ENCODE measurements around the gene ZNF35.
"Not testable (repeated sequence)": the region's sequence is repeated elsewhere in the genome, so short reads cannot be mapped to it uniquely, and the experiment has no call there.

ZNF35 gene

DNA sequence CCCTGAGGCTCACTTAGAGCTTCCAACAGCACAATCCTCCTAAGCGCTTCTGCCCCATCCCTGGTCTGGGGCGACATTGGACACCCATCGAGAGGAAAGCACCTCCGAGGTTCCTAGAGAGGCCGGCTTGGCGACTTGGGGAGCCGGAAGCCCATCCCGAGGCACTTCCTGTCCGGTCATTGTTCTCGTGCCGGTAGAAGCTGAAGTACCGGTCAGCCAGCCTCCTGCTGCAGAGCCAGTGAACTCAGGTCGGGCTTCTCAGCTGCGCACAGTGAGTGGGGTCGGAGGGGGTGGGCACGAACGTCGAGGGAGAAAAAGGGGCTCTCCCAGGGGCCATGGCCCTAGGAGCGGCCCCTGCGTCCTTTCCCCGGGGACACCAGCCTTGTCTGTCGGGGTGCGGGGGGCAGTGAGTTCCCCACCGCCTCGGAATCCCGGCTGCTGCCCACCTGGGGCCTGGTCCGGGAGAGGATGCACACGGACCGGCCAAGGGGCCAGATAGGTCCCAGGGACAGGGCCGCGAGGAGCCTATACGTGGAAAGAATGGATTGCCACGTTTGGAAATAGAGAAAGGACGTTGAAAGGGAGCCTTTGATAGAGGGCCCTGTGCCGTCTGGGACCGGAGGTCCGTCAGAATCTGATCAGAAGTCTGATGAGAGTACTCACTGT lies at the start of gene ZNF35:
Gene ZNF35, plus strand, starts transcription at position 169 of the 666 bp plus-strand sequence. CDS start 2,336 bp downstream, outside the sequence.
- peak; percentile 72 for DNase-seq

DNA sequence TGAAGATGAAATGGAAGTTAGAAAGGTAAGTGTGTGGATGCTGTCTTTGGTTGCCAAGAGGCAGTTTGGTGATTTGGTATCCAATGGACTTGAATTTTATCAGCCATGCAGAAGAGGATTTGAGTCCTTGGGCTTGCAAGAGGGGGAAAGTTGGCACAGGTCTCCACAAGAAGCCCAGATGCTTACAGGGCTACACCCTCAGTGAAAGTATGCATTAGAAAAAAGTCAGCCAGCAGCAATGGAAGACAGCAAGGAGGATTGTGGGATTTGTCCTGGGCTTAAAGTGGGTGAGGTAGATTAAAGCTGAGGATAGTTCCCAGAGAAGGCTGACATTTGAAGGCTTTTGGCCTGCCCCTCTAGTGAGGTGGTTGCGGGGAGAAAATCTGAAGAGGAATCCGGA lies 46.8 kb upstream of the ZNF35 start:
- DNase-seq = no peak

DNA sequence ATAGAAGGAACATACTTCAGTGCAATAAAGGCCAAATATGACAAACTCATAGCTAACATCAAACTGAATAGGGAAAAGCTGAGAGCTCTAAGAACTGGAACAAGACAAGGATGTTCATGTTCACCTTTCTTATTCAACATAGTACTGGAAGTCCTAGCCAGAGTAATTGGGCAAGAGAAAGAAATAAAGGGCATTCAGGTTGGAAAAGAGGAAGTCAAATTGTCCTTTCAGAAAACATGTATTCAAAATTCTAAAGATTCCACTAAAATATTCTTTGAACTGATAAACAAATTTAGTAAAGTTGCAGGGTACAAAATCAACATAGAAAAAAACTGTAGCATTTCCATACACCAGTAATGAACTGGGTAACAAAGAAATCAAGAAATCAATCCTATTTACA lies 35.9 kb upstream of the ZNF35 start:
- no peak for DNase-seq

DNA sequence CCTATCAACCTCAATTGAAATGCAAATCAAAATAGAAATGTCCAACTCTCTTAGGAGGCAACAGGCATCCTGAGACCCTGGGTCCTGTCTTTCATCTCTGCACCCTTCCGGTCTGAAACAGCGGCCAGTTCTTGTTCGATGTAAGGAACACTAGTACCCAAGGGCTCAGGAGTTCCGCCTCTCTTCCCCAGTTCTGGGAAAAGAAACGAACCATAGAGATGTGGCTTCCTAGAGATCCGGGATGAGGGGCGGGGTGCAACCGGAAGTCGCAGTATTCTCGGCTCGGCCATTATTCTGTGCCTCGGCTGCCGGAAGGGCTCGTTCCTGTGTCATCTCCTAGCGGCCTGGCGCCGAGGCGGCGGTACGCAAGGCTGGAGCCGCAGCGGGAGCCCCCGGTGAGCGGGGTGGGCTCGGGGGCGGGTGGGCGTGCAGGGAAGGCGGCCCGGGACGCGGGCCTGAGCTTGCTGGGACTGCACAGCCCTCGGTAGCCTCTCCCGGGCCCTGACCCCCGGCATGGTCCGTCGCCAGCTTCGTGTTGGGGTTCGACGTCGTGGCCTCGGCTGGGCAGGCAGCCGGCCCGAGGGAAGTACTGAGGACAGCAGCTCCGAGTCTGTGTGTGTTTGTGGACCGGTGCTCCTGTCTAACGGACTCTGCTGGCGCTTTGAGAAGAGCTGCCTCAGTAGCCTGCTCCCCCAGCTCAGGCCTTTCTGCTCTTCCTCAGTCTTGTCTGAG lies 23.6 kb upstream of the ZNF35 start, which contains the start of gene ZNF197:
Gene ZNF197, plus strand, starts transcription at position 288 of the 732 bp plus-strand sequence. CDS start 4,119 bp downstream, outside the sequence.
- DNase-seq = peak; percentile 77

DNA sequence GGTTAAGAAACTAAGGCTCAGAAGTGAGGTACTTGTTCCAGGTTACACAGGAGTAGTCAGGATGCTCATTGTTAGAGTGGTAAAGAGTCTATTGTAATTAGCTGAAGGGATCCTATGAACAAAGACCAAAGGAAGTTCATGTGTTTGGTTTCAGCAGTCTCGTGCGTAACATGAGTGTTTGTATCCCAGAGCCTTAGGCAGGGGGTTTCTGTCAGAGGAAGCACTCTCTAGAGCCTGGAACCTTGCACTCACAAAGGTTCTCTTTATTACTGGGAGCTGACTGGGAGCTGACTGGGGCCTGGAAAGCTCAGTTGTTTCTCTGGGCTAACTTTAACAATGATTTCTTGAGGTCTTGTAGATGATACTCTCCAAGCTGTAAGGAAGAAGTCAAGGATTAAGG lies 19.8 kb upstream of the ZNF35 start:
- no peak for DNase-seq

DNA sequence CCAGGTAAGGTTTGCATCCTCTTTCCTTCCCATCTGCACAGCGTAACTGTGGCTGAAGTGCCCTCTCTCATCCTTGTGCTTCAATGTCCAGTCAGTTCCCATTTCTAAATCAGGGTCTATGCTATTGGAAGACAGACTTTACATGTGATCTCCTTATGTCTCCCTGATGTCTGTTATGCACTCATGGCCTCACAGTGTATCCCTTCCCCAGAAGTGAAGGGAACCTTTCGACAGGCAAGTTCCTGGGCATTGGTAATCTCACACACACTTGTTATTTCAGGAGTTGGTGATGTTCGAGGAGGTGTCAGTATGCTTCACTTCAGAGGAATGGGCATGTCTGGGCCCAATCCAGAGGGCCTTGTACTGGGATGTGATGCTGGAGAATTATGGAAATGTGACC lies 16.3 kb upstream of the ZNF35 start:
- no peak for DNase-seq

DNA sequence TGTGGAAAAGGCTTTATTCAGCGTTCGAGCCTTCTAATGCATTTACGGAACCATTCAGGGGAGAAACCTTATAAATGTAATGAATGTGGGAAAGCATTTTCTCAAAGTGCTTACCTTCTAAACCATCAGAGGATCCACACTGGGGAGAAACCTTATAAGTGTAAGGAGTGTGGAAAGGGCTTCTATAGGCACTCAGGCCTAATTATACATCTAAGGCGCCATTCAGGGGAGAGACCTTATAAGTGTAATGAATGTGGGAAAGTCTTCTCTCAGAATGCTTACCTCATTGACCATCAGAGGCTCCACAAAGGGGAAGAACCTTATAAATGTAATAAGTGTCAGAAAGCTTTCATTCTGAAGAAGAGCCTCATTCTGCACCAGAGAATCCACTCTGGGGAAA lies 6.2 kb upstream of the ZNF35 start:
- no peak for DNase-seq

DNA sequence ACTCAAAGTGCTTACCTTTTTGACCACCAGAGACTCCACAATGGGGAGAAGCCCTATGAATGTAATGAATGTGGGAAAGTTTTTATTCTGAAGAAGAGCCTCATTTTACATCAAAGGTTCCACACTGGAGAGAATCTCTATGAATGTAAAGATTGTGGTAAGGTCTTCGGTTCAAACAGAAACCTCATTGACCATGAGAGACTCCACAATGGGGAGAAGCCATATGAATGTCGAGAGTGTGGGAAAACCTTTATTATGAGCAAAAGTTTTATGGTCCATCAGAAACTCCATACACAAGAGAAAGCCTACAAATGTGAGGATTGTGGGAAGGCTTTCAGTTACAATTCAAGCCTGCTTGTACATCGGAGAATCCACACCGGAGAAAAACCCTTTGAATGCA lies 5.5 kb upstream of the ZNF35 start:
- DNase-seq = no peak

DNA sequence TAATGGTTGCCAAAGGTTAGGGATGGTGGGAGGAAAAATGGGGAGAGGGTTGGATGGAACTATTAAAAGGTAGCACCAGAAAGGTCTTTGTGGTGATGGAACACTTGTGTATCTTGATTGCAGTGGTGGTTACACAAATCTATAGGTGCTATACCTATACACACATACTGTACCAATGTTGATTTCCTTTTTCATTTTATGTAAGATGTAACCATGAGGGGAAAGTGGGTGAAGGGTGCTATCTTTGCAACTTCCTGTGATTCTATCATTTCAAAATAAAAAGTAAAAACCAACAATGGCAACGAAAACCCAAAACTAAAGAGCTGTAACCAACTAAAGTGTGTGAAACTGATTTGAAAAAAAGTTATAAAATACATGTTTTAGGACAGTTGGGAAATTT lies 761 bp upstream of the ZNF35 start:
- no peak for DNase-seq

DNA sequence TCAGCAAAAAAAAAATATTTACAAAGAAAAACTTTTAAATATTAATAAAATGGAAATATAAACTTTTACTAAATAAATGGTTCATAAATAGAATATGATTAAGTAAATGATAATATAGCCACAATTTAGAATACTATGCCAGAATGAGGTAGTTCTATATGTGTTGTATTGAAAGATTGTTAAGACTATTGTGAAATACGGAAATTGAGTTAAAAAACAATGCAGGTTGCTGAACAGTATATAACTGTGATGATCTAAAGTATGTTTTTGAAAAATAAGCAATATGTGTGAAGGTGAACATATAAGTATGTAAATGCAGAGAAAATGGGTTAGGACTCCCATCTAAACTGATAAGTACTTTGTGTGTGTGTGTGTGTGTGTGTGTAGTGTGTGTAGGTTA lies 1.2 kb downstream of the ZNF35 start:
- no peak for DNase-seq

DNA sequence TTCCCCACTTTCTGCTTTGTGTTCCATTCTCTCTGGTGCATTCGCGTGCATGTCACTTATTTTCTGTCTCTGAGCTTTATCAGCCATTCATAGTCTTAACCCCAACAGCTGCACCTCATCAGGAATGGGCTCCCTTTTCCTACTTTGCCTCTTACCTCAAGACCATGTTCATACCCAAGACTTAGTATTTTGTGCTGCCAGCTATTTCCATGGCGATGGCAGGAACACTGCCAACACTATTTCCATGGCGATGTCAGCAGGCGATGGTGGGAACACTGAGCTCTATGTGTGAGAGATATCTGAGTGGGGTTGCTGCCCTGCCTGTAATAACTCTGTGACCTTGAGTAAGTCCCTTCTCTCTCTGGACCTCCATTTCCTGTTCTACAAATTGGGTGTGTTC lies 5.5 kb downstream of the ZNF35 start:
- no peak for DNase-seq

DNA sequence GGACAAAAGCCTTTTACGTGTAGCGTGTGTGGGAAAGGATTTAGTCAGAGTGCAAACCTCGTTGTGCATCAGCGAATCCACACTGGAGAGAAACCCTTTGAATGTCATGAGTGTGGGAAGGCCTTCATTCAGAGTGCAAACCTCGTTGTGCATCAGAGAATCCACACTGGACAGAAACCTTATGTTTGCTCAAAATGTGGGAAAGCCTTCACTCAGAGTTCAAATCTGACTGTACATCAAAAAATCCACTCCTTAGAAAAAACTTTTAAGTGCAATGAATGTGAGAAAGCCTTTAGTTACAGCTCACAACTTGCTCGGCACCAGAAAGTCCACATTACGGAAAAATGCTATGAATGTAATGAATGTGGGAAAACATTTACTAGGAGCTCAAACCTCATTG lies 10.5 kb downstream of the ZNF35 start:
- DNase-seq = no peak

DNA sequence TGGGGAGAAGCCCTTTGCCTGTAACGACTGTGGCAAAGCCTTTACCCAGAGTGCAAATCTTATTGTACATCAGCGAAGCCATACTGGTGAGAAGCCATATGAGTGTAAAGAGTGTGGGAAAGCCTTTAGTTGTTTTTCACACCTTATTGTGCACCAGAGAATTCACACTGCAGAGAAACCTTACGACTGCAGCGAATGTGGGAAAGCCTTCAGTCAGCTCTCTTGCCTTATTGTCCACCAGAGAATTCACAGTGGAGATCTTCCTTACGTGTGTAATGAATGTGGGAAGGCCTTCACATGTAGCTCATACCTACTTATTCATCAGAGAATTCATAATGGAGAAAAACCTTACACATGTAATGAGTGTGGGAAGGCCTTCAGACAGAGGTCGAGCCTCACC lies 10.9 kb downstream of the ZNF35 start:
- DNase-seq = no peak

DNA sequence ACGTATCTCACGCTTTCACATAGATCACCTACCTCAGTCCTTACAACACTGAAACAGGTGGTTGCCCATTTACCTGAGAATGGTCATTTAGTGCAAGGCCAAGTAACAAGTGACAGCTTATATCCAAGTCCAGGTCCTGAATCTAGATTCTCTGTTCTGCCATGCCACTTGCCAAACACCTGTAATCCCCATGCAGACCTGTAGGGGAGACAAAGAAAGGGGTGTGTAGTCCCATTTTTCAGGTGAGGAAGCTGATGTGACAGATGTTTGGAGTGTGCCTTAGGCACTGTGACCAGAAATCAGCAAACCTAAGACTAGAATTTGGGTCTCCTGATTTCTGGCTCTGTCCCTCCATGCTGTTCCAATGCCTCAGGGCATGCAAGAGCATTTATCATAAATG lies 12.7 kb downstream of the ZNF35 start:
- DNase-seq = no peak

DNA sequence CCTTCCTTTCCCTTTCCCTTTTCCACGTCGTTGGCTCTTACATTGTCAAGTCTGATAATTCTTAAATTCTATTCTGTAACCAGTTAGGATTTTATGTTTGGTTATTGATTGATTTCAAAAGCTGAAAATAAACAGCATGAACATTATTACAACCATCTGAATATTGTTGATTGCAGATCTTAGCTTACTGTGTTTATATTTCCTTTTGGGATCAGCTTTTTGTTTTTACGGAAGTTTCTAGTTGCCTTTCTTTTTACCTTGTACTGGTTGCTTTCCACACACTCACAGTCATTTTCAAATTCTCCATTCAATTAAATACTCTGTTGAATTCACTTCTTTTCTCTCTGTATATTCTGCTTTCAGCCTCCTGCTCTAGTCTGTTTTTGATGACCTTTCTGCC lies 16.6 kb downstream of the ZNF35 start:
- no peak for DNase-seq

DNA sequence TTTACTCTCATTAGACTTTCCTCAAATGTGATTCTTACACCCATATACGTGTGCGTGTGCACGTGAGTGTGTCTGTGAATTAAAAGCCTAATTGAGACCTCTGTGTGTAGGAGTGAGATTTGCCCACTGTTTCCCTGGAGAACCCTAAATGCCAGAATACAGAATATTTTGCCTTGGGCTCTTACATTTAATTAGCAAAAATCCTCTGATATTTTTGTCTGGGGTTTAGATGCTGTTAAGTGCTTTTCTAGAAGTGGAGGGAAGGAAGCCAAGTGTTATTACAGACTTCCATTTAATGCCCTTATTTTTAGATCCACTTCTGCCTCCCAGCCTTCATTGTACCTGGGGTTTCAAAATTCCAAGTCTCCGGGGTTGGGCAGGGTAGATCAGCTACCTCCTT lies 17.8 kb downstream of the ZNF35 start:
- DNase-seq = no peak

DNA sequence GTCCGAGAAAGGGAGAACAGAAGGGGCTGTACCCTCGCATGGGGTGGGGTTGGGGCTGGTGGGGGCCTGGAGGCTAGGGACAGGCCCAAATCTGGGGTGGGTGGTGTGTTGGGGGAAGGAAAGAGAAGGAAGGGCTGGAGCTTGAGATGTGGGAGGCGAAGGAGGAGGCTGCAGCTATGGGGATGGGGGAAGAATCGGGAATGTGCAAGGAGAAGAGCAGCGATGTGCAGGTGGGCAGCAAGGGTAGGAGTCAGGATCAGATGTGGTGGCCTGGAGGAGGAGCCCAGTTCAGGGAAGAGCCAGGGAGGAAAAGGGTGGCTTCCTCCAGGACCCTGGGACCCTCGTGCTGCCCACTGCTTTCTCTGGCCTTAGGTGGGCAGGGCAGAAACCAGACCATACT lies 21.2 kb downstream of the ZNF35 start:
- DNase-seq = no peak

DNA sequence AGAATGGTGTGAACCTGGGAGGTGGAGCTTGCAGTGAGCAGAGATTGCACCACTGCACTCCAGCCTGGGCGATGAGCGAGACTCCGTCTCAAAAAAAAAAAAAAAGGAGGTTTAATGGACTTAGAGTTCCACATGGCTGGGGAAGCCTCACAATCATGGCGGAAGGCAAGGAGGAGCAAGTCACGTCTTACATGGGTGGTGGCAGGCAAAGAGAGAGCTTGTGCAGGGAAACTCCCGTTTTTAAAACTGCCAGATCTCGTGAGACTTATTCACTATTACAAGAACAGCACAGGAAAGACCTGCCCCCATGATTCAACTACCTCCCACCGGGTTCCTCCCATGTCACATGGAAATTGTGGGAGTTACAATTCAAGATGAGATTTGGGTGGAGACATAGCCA lies 24.9 kb downstream of the ZNF35 start:
- not testable (repeated sequence) for DNase-seq

DNA sequence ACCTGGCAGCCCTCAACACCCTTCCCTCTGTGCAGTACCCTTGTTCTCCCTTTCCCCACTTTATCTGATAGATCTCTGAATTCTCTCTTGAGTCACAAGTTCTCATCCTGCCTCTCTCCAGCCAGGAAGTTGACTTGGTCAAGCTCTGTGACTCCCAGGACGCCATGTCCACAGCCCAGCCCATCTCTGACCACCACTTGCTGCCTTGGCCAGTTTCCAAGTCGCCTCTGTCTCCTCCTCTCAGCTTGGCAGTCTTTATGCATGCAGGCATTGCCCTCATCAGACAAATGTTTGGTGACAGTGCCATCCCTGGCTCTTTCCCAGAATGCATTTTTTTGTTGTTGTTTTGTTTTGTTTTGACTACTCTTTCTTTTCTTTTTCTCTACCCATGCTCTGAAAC lies 25.7 kb downstream of the ZNF35 start:
- no peak for DNase-seq

DNA sequence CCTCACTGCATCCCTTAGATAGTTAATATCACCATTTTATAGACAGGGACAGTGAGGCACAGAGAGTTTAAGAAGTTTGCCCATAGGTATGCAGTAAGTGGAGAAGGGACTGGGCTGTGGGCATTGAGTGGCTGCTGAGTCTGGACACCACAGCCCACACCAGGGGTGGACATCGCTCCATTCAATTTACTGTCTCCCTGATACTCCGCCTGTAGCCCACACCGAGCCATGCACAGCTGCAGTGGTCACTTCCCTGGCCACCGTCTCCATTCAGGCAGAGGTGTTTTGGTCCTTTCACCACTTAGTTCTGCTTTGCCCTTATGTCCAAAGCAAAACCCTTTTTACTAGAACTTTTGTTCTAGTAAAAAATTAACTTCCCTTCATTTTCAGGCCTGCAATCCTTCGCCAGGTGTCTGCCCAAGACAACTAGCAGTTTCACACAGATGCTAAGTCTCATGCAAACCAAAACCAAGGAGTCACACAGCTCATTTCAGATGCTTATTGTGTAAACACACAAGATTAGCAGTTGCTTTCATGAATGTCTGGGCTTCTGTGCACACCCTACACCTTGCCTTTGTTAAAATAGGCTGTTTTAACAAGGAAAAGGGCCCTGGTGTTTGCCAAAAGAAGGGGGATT lies 30.1 kb downstream of the ZNF35 start:
- no peak for DNase-seq

DNA sequence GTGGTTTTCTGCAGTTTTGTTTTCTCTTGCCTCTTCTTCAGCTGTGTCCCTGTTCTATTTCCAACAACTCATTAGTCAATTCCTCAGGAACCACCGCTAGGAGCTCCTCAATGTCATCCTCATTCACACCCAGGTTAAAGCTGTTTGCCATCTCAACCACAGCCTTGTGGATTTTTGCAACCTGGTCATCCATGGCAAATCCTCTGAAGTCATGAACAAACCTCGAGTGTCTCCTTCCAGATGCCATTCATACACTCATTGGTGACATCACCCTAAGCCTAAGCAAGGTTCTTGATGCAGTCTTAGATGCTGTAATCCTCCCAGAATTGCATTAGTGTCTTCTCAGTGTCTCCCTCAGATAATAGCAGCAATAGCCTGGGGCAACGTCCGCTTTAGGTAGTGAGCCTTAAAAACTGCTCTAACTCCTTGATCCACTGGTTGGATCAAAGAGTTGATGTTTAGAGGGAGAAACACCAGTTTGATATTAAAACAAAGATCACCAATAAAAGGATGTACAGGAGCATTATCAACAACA lies 32.5 kb downstream of the ZNF35 start:
- no peak for DNase-seq

DNA sequence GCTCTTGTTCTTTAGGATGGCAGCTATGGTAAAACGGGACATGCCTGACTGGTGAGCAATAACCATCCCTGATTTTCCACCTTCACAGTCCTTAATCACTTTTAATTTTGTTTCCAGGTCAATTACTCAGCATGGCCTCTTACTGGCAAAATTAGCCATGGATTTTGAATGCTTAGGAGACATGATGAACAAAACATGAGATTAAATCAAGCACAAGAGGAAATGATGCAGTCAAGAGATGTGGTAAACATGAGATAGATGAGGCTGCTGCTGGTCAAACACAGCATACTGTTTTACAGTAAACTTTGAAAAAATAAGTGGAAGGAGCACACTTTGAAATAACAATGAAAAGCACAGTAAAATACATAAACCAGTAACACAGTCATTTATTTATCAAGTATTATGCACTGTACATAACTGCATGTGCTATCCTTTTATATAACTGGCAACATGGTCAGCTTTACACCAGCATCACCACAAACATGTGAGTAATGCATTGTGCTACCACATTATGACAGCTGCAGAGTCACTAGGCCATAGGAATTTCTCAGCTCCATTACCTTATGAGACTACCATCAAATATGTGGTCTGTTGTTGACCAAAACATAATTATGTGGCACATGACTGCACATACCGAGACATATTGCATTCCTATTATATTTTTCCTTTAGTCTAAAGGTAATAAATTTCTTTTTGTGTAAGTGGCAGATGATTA lies 33.8 kb downstream of the ZNF35 start:
- no peak for DNase-seq

DNA sequence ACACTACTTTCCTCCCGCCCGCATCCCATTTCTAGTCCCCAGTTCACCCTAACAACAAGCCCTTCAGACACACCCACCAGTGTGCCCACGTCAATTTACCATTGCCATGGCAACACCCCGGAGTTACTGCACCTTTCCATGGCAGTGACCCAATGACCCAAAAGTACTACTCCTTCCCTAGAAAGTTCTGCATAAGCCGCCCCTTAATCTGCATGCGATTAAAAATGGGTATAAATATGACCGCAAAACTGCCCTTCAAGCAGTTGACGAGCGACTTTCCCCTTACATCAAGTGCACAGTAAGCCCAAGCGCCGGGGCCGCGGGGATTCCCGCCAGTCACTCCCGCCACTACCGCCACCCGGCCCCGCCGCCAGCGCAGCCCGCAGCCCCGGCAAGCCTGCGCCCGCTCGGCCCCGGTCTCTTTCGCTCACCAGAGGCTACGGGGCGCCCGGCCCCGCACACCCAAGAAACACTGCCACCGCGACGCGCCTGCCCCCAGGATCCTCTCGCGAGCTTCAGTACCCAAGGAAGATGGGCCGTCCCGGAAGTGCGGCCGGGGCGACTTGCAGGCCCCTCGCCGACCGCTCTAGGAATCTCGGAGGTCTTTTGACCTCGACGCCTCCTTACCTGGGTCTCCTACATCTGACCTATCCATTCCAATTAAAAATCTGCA lies 36.7 kb downstream of the ZNF35 start:
- peak; percentile 74 for DNase-seq
